Stimulated activated CD8-positive, alpha-beta memory T cell treated with anti-CD3 and anti-CD28 coated beads, Interleukin-15, amount 100 ng/mL, for 48 hours (primary cell): ENCODE measurements around the gene ZBTB3.
A peak's percentile ranks its signal among the peaks of the same experiment; 100 is the strongest.
"Not testable (repeated sequence)": the region's sequence is repeated elsewhere in the genome, so short reads cannot be mapped to it uniquely, and the experiment has no call there.

Experiments
- DNase-seq, 2 donors: peaks; one replicate each; pipeline ENCODE4 v3.0.0-alpha.2; 2020; ENCODE audit warnings: low read depth in 2 of 2

ZBTB3 gene

DNA sequence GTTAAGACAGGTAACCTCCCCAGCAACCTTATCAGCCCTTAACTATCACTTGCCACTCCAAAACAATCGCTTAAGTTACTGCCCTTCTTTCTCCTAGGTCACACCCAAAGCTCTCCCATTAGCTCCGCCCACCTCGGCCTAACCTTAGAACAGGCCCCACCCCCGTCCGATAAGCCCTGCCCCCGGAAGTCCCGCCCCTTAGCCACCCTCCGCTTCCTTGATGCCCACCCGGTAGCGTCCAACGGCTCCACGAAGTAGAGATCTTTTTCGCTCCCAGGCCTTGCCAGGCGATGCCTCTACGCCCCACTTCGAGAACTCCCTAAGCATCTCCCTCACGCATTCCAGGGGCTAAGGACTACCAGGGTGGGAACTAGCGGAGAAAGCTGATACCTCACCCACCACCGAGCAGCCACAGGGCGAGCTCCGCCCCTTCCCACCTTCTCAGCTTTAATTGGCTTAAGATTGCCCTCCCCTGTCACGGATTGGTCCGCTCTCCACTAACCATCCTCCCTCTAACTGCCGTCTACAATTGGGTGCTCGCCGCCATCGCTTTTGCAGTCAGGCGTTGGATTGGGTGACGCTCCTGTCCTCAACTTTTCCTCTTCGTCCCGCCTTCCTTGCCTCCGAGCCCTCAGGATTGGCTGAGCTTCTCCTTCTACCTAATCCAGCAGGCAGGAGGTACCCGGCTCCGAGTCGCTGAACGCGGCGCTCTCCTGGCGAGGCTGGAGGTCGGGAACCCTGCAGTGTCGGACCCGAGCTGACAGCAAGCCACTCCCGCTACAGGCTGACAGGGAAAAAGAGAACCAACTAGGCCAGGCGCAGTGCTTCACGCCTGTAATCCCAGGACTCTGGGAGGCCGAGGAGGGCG lies at the start of gene ZBTB3:
ZBTB3 (minus strand) TSS at position 425 of the 868 bp plus-strand sequence. CDS start 496 bp downstream, outside the sequence.
- peak; percentile 91 to 93 for DNase-seq

DNA sequence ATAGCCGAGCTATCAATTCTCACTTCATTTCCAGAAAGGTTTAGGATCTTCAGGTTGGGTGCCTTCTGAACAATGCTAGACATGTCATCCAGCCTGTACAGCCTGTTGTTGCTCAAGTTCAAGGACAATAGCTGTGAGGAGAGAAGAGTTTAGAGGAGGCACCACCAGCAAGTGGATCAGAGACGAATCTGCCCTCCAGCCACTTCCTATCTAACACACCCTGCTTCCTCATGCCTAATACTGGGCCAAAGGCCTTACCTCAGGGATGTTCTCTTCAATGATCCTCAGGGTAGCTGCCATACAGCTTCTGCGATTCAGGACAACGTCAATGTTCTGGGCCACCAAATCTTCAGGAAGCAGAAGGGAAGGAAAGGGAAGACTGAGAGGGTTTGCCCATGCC lies 47.1 kb upstream of the ZBTB3 start:
- no peak for DNase-seq

DNA sequence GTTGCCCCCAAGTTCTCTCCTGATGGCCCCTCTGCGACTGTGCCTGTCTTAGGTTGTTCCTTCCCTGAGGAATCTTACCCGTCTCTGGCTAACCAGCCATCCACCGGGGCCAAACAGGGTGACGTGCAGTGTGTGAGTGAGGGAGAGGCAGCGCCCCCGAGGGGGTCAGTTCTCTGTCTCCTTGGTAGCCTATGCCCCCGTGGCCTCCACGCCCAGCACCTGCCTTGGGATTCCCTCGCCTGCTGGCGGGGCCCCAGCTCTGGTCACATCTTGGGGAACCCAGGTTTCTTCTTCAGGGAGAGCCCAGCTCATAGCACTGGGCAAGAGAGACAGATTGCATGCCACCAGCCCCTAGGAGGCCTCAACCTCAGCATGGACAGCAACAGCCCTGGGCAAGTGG lies 45.5 kb upstream of the ZBTB3 start:
- DNase-seq, result no peak

DNA sequence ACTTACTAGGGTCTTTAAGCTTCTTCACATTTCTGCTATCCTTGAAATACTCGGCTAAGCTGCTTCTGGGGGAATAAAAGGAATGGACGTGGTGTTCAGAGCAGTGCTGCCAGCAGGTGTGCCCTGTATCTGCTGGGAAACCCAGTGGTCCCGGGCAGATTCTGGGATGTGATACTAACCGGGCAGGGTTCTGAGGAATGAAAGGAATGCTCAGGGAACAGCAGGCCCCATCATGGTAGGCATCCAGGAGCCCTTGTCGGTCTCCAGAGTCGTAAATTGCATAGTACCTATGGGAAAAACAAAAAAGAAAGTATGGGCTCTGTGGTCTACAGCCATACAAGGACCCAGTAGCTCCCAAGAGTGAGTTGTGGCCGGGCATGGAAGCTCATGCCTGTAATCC lies 42.3 kb upstream of the ZBTB3 start:
- no peak for DNase-seq

DNA sequence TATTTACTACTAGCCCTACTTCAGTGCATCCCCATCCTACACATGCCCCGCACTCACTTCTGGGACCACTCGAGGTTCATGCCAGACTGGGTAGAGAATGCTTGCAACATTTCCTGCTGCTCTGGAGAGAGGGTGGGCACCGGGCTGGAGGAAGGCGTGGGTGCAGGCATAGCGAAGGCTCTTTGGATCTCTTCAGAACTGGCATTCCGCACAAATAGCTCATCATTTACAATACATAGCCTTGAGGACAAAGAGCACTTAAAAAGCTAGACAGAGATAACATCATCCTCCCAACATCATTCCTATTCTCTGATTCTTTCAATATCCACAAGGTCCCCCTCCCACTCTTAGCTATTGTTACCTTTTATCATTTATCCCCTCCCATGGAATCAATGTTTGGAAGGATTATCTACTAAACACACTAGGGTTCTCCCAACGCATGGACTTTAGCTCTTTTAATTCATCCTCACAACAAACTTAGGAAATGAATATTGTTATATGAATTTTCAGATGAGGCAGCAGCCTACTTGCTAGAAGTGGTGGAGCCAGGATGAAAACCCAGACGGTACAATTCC lies 40.3 kb upstream of the ZBTB3 start:
- no peak for DNase-seq

DNA sequence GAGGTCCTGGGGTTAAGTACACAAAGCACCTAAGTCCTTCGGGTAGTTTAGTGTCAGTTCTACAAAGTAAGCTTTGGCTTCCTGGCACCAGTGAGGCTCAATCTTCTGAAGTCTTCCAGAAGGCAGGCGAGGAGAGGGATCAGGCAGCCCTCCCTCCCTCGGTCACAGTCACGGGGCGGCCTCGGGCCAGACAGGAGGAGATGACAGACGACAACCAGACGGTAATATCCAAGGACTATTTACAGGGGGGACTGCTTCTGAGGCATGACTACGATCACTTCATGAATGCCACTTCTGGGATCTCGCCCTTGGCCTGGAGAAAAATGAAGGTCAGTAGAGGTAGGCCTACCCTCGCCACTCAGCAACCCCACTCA lies 38.2 kb upstream of the ZBTB3 start:
- DNase-seq, result no peak

DNA sequence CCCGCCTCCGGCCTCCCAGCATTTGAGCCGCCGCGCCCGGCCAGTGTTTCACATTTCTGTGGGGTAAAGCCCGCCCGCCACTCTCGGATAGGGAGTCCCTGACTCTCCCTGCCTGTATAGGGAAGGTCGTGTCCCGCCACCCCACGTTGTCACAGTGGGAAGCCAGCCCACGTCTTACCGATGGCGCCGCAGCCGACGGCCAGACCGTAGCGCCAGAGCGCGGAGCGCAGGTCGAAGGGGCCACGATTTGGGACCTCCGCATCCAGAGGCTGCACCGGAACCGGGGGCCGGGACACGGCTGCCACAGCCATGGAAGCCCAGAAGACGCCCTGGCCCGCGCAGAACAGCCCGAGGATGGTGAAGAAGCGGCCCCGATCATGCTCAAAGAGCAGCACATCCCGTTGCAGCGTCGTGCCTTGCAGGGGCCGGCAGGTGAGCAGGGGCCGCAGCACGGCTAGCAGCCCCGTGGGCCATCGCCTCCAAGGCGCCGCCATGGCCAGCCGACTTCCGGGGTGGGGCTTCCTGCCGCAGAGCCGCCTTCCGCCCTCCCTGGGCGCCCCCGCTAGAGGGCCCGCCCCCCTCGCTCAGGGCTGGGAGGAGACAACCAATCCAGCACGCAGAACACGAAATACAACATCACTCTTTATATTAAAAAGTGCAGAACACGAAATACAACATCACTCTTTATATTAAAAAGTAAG lies 37.7 kb upstream of the ZBTB3 start, which contains the start of gene TMEM223:
TMEM223 (minus strand) TSS at position 506 of the 701 bp plus-strand sequence; CDS start at position 494, 12 bp downstream.
- peak; percentile 85 to 89 for DNase-seq

DNA sequence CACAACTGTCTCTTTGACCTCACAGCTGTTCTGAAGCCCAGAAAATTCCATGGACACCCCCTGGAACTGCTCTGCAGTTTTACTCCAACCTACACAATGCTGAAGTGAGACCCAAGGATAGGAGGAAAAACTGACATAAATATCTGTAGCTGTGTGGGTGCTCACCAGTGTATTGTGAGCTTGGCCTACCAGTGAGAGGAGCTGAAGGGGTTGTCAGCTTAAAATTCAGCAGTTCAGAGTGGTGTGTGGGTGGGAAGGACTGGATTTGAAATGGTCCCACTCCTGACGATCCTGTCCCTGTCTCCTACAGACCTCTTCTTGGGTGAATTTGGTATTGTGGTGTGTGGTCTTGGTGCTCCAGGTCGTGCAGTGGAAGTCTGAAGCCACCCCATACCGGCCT lies 35.6 kb upstream of the ZBTB3 start:
- no peak for DNase-seq

DNA sequence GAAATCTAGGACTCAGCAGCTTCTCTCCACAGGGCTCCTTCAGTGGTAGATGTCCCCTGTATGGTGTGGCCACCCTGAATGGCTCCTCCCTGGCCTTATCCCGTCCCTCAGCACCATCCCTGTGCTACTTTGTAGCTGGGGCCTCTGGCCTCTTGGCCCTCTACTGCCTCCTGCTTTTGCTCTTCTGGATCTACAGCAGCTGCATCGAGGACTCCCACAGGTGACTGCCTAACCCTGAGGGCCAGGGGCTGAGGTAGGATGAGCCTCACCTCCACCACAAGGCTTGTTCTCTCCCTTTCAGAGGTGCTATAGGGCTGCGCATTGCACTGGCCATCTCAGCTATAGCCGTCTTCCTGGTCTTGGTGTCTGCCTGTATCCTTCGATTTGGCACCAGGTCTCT lies 35.0 kb upstream of the ZBTB3 start:
- DNase-seq, result no peak

DNA sequence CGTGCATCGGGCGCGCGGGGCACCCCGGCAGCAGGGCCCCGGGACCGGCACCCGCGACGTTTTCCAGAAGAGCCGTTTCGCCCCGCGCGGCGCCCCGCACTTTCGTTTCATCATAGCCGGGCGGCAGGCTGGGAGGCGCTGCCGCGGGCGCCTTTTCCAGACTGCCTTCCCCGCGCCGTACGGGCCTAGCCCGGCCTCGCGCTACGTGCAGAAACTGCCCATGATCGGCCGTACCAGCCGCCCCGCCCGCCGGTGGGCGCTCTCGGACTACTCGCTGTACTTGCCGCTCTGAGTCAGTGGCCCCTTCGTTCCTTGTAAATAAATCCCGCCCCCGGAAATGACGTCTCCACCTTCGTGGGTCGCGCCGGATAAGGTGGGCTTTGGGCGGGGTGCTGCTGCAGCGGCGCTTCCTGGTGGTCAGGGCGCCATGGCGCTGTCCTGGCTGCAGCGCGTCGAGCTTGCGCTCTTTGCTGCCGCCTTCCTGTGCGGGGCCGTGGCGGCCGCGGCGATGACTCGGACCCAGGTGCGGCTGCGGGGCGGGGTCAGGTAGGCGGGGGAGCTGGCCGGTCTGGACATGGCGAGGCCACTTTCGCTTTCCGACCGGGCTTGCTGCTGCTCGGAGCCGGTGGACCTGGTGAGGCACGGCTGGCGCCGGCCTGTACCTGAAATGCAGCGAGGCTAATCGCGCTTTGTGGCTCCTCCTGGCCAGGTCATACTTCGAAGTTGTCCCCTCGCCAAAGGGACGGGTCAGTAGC lies 33.2 kb upstream of the ZBTB3 start, which contains the start of gene TMEM179B:
TMEM179B (plus strand) TSS at position 398 of the 755 bp plus-strand sequence; CDS start at position 428, 30 bp downstream.
- peak; percentile 96 to 97 for DNase-seq

DNA sequence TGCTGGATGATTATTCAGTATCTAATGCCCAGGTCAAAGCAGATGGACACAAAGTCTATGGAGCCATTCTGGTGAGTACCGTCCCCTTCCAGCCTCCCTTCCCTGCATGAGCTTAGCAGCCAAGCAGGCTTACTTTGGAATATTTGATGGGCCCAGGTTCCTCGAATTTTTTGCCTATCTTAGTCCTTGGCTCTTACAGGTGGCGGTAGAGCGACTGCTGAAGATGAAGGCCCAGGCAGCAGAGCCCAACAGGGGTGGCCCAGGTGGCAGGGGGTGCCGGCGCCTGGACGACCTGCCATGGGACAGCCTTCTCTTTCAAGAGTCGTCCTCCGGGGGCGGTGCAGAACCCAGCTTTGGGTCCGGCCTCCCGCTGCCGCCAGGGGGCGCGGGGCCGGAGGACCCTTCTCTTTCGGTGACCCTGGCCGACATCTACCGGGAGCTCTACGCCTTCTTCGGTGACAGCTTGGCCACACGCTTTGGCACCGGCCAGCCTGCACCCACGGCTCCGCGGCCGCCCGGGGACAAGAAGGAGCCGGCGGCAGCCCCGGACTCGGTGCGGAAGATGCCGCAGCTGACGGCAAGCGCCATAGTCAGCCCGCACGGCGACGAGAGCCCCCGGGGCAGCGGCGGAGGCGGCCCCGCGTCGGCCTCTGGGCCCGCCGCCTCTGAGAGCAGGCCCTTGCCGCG lies 32.5 kb upstream of the ZBTB3 start:
- DNase-seq, result peak; percentile 78 to 80

DNA sequence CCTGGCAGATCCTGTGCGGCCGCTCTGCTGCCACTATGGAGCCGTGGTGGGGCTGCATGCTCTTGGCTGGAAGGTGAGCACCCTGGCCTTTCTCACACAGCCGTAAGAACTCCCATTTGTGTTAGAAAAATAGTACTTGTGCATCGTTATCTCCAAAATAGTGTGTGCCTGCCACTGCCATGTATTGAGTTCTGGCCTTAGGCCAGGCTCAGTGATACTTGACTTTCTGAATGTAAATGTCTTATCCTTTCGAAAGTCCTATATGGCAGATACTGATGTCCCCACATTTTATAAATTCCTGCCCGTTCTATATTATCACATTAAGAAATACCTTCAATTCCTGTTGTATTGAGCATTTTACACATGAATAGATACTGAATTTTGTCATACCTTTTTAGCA lies 28.8 kb upstream of the ZBTB3 start:
- no peak for DNase-seq

DNA sequence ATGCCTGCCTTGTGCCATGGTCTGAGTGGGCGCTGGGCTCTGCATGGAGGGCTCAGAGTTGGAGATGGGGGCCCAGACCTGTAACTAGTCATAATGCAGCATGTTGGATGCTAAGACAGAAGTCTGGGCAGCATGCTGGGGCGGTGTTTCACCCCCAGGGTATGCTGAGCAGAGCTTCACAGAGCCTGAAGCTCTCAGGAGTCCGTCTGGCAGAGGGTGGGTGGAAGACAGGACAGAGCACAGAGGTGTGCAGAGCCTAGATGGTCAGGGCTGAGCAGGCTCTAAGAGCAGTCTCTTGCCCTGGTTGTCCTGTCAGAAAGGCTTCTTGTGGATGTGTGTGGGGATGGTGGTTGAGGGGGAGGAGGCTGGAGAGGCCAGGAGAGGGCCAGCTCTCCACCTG lies 24.5 kb upstream of the ZBTB3 start:
- DNase-seq, result no peak

DNA sequence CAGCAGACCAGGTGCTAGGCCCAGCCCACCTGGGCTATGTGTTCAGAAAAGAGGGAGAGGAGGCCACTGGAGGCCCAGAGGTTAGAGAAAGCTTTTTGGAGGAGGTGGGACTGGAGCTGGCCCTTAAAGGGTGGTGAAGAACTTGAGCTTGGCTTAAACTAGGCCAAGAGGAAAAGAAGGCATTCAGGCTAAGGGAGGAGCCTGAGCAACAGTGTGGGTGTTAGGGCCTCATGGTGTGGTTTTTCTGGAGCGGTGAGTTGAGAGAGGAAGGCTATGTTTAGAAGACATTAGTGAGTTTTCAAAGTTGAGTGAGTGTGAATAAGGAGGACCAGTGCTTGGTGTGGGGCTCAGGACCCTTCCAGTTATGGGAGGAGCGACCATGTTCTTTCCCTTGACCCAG lies 23.4 kb upstream of the ZBTB3 start:
- no peak for DNase-seq

DNA sequence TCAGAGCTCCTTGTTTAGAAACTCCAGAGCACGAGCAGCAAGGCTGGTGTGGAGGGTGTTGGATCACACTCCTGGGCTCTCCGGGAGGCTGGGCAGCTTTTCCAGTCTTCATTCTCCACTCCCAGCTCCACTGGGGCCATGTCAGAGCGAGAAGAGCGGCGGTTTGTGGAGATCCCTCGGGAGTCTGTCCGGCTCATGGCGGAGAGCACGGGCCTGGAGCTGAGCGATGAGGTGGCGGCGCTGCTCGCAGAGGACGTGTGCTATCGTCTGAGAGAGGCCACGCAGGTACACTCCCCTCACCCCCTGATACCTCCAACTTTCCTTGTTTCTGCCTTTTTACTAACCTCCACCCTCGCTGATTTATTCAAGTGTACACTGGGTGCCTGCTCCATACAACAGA lies 21.7 kb upstream of the ZBTB3 start:
- DNase-seq, result no peak

DNA sequence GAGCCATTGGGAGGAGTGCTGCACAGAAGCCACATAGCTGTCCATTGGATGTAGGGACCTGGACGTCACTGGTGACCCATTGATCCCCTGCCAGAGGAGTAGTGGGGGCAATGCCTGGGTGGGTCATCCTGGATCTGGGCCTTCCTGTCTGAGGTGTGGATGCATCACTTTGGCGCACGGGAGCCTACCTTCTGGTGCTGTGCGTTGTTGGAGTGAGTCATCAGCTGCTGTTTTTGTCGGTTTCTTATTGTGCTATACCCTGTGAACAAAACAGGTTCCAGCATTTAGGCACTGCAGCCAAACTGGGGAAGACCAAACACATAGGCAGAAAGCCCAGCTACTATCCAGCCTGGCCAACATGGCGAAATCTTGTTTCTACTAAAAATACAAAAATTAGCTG lies 20.4 kb upstream of the ZBTB3 start:
- no peak for DNase-seq

DNA sequence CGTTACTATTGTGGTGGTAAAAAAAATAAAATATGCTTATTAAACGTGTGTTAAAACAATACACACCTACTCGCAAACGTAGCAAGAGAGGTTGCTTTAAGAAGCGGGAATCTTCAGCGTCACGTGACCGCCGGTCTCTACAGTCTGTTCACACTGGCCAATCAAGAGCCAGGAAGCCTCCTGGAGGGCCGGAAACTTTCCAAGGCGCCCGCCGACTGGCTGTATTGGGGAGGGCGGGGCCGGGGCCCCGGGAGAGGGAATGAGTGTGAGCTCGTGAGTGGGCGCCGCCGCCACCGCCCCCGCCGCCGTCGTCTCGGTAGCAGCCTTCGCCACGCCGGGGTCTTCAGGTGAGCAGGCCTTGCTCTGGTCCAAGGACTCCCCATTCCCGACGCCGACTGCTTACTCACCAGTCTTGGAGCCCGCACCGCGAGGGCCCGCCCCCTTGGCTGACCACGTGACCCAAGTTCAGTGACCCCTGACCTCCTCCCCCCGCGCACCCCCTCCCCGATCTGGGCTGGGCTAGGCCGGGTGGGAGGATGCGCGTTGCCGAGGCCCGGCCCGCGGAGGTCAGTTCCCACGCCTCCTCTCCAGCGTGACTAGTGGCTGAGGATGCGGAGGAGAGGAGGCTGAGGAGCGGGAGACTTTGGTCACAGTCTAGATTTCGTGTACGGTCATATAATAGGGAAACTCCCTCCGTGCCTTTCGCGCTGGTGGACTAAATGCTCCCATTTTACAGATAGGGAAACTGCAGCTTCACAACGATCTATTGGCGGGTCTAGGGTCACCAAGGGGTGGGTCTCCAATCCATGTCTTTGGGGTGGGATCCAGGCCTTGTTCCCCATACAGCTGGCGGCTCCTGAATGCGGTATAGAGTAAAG lies 17.4 kb upstream of the ZBTB3 start, which contains the start of gene TAF6L:
TAF6L (plus strand) TSS at position 253 of the 878 bp plus-strand sequence. CDS start 4,388 bp downstream, outside the sequence.
- peak; percentile 92 for DNase-seq

DNA sequence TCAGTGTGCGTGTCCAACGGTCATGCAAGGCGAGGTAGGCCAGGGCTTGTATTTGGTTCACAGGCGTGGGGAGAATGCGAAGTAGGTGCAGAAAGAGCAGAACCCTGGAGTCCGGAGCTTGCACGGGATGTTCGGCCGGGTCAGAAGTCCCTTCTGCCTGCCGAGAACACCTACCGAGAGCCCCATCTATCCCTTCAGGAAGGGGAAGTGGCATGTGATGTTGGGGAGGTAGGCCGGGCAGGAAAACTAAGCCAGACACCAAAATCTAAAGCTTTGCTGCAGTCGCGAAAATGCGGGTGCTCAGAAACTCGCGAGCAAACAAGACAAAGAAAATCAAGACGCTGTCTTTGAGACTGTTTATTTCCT lies 16.8 kb upstream of the ZBTB3 start:
- DNase-seq, result no peak

DNA sequence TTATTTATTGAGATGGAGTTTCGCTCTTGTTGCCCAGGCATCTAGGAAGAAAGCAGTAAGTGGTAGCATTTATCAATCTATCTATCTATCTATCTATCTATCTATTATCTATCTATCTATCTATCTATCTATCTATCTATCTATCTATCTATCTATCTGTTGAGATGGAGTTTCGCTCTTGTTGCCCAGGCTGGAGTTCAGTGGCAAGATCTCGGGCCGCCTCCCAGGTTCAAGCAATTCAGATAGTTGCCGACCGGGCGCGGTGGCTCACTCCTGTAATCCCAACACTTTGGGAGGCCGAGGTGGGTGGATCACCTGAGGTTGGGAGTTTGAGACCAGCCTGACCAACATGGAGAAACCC lies 6.9 kb upstream of the ZBTB3 start:
- not testable (repeated sequence) for DNase-seq
